ENCODE data around the gene CENPT. TPM values are rescaled to one million over a fixed set of nuclear protein-coding genes. Genes with fewer than 3 reads are reported as not detected.

CENPT gene
- total and polyA plus RNA-seq, 2 donors from 2014 or later = 25.3 to 42.5 TPM

- intact Hi-C loops (cut with DNase I) = no loop called here
- TF ChIP-seq CTCF (IDR thresholded peaks at IDR 0.05; ENCODE audit: borderline replicate concordance, extremely low read depth, insufficient read depth) = no peak
- no peaks in the 10 kb centered on the region for H3K27me3 ChIP-seq (ENCODE audit: control insufficient read depth, insufficient read depth, low read length)
- peak overlapping the region in 1 of 2 donors; percentile 49 for H3K27ac ChIP-seq (ENCODE audit: low read depth in 2 of 2, low read length in 2 of 2)
- H3K36me3 ChIP-seq (ENCODE audit: control insufficient read depth in 2 of 3, insufficient read depth in 3 of 3, low read length in 3 of 3) = peaks cover 0 to 4% (median 1%) of the 10 kb centered on the region in 3 donors
- H3K9me3 ChIP-seq (ENCODE audit: control insufficient read depth in 2 of 3, insufficient read depth in 1 of 3, low read length in 3 of 3) = no peaks in the 10 kb centered on the region
- FAIRE-seq = no peak
- peak in 1 of 5 donors; percentile 7 for DNase-seq
- peaks cover 0 to 16% (median 11%) of the 10 kb centered on the region in 3 donors for H3K4me1 ChIP-seq (ENCODE audit: control insufficient read depth in 2 of 3, insufficient read depth in 2 of 3, low read depth in 1 of 3, low read length in 3 of 3)
- peak overlapping the region; percentile 74 to 94 (median 86) for H3K4me3 ChIP-seq (ENCODE audit: low read length in 3 of 3)
- peak overlapping the region in 2 of 3 donors; percentile 66 to 73 for H3K9ac ChIP-seq (ENCODE audit: low read length in 3 of 3)
These were observed 40.3 kb downstream of the CENPT start for GRCh38 chr16:67807148-67807682.

- no peak for TF ChIP-seq CTCF (IDR thresholded peaks at IDR 0.05; ENCODE audit: borderline replicate concordance, extremely low read depth, insufficient read depth)
- intact Hi-C loops (cut with DNase I) = no loop called here
These were observed 40.9 kb downstream of the CENPT start, which contains the start of the genes RANBP10 and TSNAXIP1 for GRCh38 chr16:67806428-67807147. Gene RANBP10, minus strand, starts transcription at chr16:67806560. Its CDS starts 24 bp downstream, at chr16:67806536. Gene TSNAXIP1, plus strand, starts transcription at chr16:67806889. Its CDS starts 261 bp downstream, at chr16:67807150.

GRCh38 chr16:67805718-67806427, 41.6 kb downstream of the CENPT start:
- Histone ChIP-seq H3K9ac (ENCODE audit: low read length in 3 of 3) (peak overlapping the region; percentile 81 to 95 (median 89)), H3K27ac (ENCODE audit: low read depth in 2 of 2, low read length in 2 of 2) (peak overlapping the region; percentile 67 to 69), H3K4me1 (ENCODE audit: control insufficient read depth in 2 of 3, insufficient read depth in 2 of 3, low read depth in 1 of 3, low read length in 3 of 3) (peaks cover 0 to 16% (median 11%) of the 10 kb centered on the region in 3 donors), H3K27me3 (ENCODE audit: control insufficient read depth, insufficient read depth, low read length) (no peaks in the 10 kb centered on the region), H3K36me3 (ENCODE audit: control insufficient read depth in 2 of 3, insufficient read depth in 3 of 3, low read length in 3 of 3) (peaks cover 0 to 8% (median 6%) of the 10 kb centered on the region in 3 donors), H3K4me3 (ENCODE audit: low read length in 3 of 3) (peak overlapping the region; percentile 86 to 94 (median 89)), H3K9me3 (ENCODE audit: control insufficient read depth in 2 of 3, insufficient read depth in 1 of 3, low read length in 3 of 3) (no peaks in the 10 kb centered on the region)
- FAIRE-seq (no peak), DNase-seq (peak in 2 of 5 donors; percentile 15 to 79)
- intact Hi-C loops (cut with DNase I) = no loop called here
- no peak for TF ChIP-seq CTCF (IDR thresholded peaks at IDR 0.05; ENCODE audit: borderline replicate concordance, extremely low read depth, insufficient read depth)

More at GRCh38 chr16:67806428-67807147, 40.9 kb downstream of the CENPT start, which contains the start of the genes RANBP10 and TSNAXIP1:
- Histone ChIP-seq H3K27me3 (ENCODE audit: control insufficient read depth, insufficient read depth, low read length) (no peaks in the 10 kb centered on the region), H3K9me3 (ENCODE audit: control insufficient read depth in 2 of 3, insufficient read depth in 1 of 3, low read length in 3 of 3) (no peaks in the 10 kb centered on the region), H3K4me1 (ENCODE audit: control insufficient read depth in 2 of 3, insufficient read depth in 2 of 3, low read depth in 1 of 3, low read length in 3 of 3) (peaks cover 0 to 16% (median 11%) of the 10 kb centered on the region in 3 donors), H3K36me3 (ENCODE audit: control insufficient read depth in 2 of 3, insufficient read depth in 3 of 3, low read length in 3 of 3) (peaks cover 0 to 6% (median 4%) of the 10 kb centered on the region in 3 donors), H3K9ac (ENCODE audit: low read length in 3 of 3) (peak within 1 kb of the TSS; percentile 81 to 95 (median 89)), H3K27ac (ENCODE audit: low read depth in 2 of 2, low read length in 2 of 2) (peak within 1 kb of the TSS; percentile 67 to 79), H3K4me3 (ENCODE audit: low read length in 3 of 3) (peak within 1 kb of the TSS; percentile 86 to 94 (median 94))
- peak; percentile 99 to 100 (median 99) for DNase-seq
- FAIRE-seq = peak; percentile 98

Measured in kidney (tissue), 14 donors.